Liver (tissue), 9 donors: ENCODE results near the gene FAM20C. TPM values are rescaled to one million over a fixed set of nuclear protein-coding genes. Genes with fewer than 3 reads are reported as not detected.

Experiments
- DNase-seq: peaks from one replicate; pipeline ENCODE4 v3.0.0-alpha.2; 2017; ENCODE audit warnings: low spot score
- H3K27ac ChIP-seq, 2 donors: one replicate each; pipeline ENCODE4 v1.7.0; 2013; ENCODE audit warnings: inconsistent platforms in 2 of 2, low read length in 2 of 2, control low read depth in 1 of 2, low read depth in 1 of 2, mild to moderate bottlenecking in 1 of 2
- H3K27me3 ChIP-seq, 4 donors: one replicate each; pipeline versions ENCODE4 v1.6.1 to v1.7.0; 2013; ENCODE audit warnings: low read length in 3 of 4, inconsistent platforms in 1 of 4, mild to moderate bottlenecking in 1 of 4, moderate library complexity in 1 of 4; ENCODE audit not compliant: control insufficient read depth in 4 of 4, insufficient read depth in 4 of 4
- H3K36me3 ChIP-seq, 4 donors: one replicate each; pipeline versions ENCODE4 v1.6.1 to v1.7.0; 2013; ENCODE audit warnings: low read length in 3 of 4, mild to moderate bottlenecking in 3 of 4, low read depth in 1 of 4, moderate library complexity in 1 of 4; ENCODE audit not compliant: control insufficient read depth in 4 of 4, insufficient read depth in 3 of 4
- H3K4me1 ChIP-seq, 4 donors: one replicate each; pipeline versions ENCODE4 v1.6.1 to v1.7.0; 2013; ENCODE audit warnings: low read length in 3 of 4, mild to moderate bottlenecking in 3 of 4, moderate library complexity in 1 of 4; ENCODE audit not compliant: control insufficient read depth in 4 of 4, insufficient read depth in 4 of 4
- H3K4me3 ChIP-seq, 3 donors: one replicate each; pipeline versions ENCODE4 v1.6.1 to v1.7.0; 2013; ENCODE audit warnings: low read length in 3 of 3, control low read depth in 1 of 3, low read depth in 1 of 3, mild to moderate bottlenecking in 1 of 3
- H3K9ac ChIP-seq, 2 donors: one replicate each; pipeline ENCODE4 v1.7.0; 2013; ENCODE audit warnings: low read length in 2 of 2, mild to moderate bottlenecking in 2 of 2, moderate library complexity in 2 of 2, control low read depth in 1 of 2, low read depth in 1 of 2
- H3K9me3 ChIP-seq, 4 donors: one replicate each; pipeline versions ENCODE4 v1.6.1 to v1.7.0; 2013; ENCODE audit warnings: low read length in 3 of 4; ENCODE audit not compliant: control insufficient read depth in 4 of 4
- EGR1 ChIP-seq, 2 donors: IDR thresholded peaks; 2 replicates each; pipeline ENCODE4 v1.6.1; 2016 to 2018; ENCODE audit warnings: antibody characterized with exemption in 2 of 2, low read depth in 2 of 2
- FOXA1 ChIP-seq: IDR thresholded peaks from 2 replicates; pipeline ENCODE4 v1.6.1; 2016; ENCODE audit warnings: antibody characterized with exemption
- FOXA2 ChIP-seq: IDR thresholded peaks from 2 replicates; pipeline ENCODE4 v1.6.1; 2016; ENCODE audit warnings: antibody characterized with exemption
- GABPA ChIP-seq, 2 donors: IDR thresholded peaks in 1 of 2; conservative IDR thresholded peaks in 1 of 2; 2 replicates each; pipeline ENCODE4 v1.6.1; 2016; ENCODE audit warnings: antibody characterized with exemption in 2 of 2, mild to moderate bottlenecking in 1 of 2, moderate library complexity in 1 of 2
- HNF4A ChIP-seq, 2 donors: conservative IDR thresholded peaks; 2 replicates each; pipeline ENCODE4 v1.6.1; 2016; ENCODE audit warnings: antibody characterized with exemption in 2 of 2, mild to moderate bottlenecking in 2 of 2
- HNF4G ChIP-seq: IDR thresholded peaks from 2 replicates; pipeline ENCODE4 v1.6.1; 2016; ENCODE audit warnings: antibody characterized with exemption
- JUND ChIP-seq, 2 donors: IDR thresholded peaks; 2 replicates each; pipeline ENCODE4 v1.6.1; 2016; ENCODE audit warnings: antibody characterized with exemption in 2 of 2
- NR2F2 ChIP-seq: IDR thresholded peaks from 2 replicates; pipeline ENCODE4 v1.6.1; 2016; ENCODE audit warnings: antibody characterized with exemption
- RXRA ChIP-seq, 2 donors: IDR thresholded peaks; 2 replicates each; pipeline ENCODE4 v1.6.1; 2017 to 2018; ENCODE audit warnings: antibody characterized with exemption in 2 of 2, mild to moderate bottlenecking in 1 of 2
- SP1 ChIP-seq: IDR thresholded peaks from 2 replicates; pipeline ENCODE4 v1.6.1; 2018; ENCODE audit warnings: antibody characterized with exemption, mild to moderate bottlenecking
- TAF1 ChIP-seq: conservative IDR thresholded peaks from 2 replicates; pipeline ENCODE4 v1.6.1; 2016; ENCODE audit warnings: antibody characterized with exemption, mild to moderate bottlenecking
- YY1 ChIP-seq: IDR thresholded peaks from 2 replicates; pipeline ENCODE4 v1.6.1; 2016; ENCODE audit warnings: antibody characterized with exemption, mild to moderate bottlenecking
- WGBS: extraction: QIAGEN DNeasy Blood & Tissue Kit; methylation state at CpG from one replicate; pipeline ENCODE4 v1.1.7; 2013; 5-methylcytosine and 5-hydroxymethylcytosine counted together
- polyA plus RNA-seq, 2 donors: library from polyadenylated mRNA; stranded (reverse) in 1 of 2; unstranded in 1 of 2; fragments of 200-250 nt in 1 of 2; fragments of >200 nt in 1 of 2; fragmentation: Nextera tagmentation in 1 of 2; extraction: Ambion mirVana in 1 of 2; gene quantifications; one replicate each; pipeline versions ENCODE4 v1.2.1 to v1.2.3, GENCODE V29; 2013 to 2015
- total RNA-seq, 2 donors: library from RNA; depleted of rRNA; stranded (reverse); fragments of >200 nt; gene quantifications; one replicate each; pipeline ENCODE4 v1.2.3, GENCODE V29; 2014
- TF ChIP-seq, protein P1 (sequence below): IDR thresholded peaks from 2 replicates; pipeline ENCODE4 v1.6.1; 2016; ENCODE audit warnings: antibody characterized with exemption
- TF ChIP-seq, protein P2 (sequence below): fragments of 150-350 bp; IDR thresholded peaks from 2 replicates; pipeline ENCODE4 v1.5.1; 2017; ENCODE audit warnings: improper control_type of control experiment, low read depth, low read length; ENCODE audit not compliant: missing input control
- TF ChIP-seq, protein P3 (sequence below): IDR thresholded peaks from 2 replicates; pipeline ENCODE4 v1.6.1; 2016; ENCODE audit warnings: antibody characterized with exemption
- TF ChIP-seq, protein P4 (sequence below): IDR thresholded peaks from 2 replicates; pipeline ENCODE4 v1.6.1; 2016; ENCODE audit warnings: antibody characterized with exemption, mild to moderate bottlenecking
- donor health status: healthy.
- donor health status: healthy.
- donor health status: healthy.
- donor health status: healthy.
- donor health status: healthy.

The FAM20C gene
- total and polyA plus RNA-seq, 4 donors: 13.4 to 40.4 (median 31.5) TPM

DNA sequence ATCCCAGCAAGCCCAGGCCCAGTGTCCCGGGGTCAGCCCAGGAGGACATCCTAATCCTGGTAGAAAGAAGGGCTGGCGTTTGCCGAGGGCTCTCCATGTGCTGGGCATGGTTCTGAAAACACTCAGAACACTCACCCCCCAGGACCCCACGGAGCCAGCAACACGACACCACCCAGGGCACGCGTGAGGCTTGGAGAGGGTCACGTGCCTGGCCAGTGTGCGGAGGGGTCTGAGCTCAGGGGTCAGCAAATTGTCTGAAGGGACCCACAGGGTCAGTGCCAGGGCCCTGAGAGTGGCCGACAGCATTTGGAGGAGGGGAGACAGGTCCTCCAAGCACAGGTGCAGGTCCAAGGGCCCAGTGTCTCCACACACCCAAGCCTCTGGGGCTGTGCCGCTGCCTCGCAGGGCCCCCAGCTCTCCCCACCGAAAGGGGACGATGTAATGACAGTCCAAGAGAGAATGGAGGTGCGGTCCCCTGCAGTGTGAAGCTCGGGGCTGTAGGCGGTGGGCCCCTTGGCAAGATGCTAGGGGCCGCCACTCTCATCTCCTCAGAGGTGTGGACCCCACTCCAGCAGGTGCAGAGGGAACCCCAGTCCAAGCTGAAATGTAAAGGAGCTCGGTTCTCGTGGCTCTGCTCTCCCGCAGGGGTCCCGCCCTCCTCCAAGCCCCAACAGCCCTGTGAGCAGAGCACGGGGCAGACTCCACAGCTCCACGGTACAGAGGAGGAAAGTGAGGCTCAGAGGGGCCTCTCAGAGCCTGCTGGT is 105.4 kb downstream of the FAM20C start (continued):
- TF ChIP-seq, protein P1, sequence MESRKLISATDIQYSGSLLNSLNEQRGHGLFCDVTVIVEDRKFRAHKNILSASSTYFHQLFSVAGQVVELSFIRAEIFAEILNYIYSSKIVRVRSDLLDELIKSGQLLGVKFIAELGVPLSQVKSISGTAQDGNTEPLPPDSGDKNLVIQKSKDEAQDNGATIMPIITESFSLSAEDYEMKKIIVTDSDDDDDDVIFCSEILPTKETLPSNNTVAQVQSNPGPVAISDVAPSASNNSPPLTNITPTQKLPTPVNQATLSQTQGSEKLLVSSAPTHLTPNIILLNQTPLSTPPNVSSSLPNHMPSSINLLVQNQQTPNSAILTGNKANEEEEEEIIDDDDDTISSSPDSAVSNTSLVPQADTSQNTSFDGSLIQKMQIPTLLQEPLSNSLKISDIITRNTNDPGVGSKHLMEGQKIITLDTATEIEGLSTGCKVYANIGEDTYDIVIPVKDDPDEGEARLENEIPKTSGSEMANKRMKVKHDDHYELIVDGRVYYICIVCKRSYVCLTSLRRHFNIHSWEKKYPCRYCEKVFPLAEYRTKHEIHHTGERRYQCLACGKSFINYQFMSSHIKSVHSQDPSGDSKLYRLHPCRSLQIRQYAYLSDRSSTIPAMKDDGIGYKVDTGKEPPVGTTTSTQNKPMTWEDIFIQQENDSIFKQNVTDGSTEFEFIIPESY: no peak
- TF ChIP-seq GABPA (IDR thresholded peaks at IDR 0.05 in 1 of 2, conservative IDR thresholded peaks at IDR 0.05 in 1 of 2) (no peak), SP1 (no peak), HNF4G (no peak)

DNA sequence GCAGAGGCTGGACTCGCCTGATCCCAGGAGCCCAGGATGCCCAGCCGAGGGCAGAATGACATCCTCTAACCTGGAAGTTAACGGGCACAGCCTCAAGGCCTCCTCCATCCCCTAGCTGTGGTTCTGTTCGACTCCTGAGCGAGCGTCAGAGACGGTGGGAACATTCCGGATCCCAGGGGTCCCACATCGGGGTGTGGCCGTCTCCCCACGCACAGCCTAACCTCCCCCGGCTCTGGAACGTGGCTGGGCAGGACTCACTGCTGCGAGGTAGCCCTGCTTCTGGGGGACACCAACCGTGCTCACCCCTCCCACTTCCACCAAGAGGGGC is 106.0 kb downstream of the FAM20C start:
- no peak for DNase-seq
- WGBS: 87% methylated on average over 15 of the region's 15 CpGs

More for the DNA sequence above, 106.0 kb downstream of the FAM20C start:
- Histone ChIP-seq H3K4me3 (no peak overlapping the region), H3K9me3 (no peaks in the 10 kb centered on the region), H3K27ac (no peak overlapping the region), H3K4me1 (no peaks in the 10 kb centered on the region), H3K36me3 (no peaks in the 10 kb centered on the region), H3K27me3 (peaks cover 0 to 7% (median 3%) of the 10 kb centered on the region in 4 donors), H3K9ac (no peak overlapping the region)
- TF ChIP-seq NR2F2 (no peak), TAF1 (no peak), JUND (IDR thresholded peaks at IDR 0.05) (no peak), GABPA (IDR thresholded peaks at IDR 0.05 in 1 of 2, conservative IDR thresholded peaks at IDR 0.05 in 1 of 2) (no peak), HNF4A (conservative IDR thresholded peaks at IDR 0.05) (no peak), FOXA2 (no peak), EGR1 (IDR thresholded peaks at IDR 0.05; ENCODE audit: low read depth in 2 of 2) (no peak), YY1 (no peak), FOXA1 (no peak), RXRA (IDR thresholded peaks at IDR 0.05) (no peak), SP1 (no peak)
- TF ChIP-seq, protein P2, sequence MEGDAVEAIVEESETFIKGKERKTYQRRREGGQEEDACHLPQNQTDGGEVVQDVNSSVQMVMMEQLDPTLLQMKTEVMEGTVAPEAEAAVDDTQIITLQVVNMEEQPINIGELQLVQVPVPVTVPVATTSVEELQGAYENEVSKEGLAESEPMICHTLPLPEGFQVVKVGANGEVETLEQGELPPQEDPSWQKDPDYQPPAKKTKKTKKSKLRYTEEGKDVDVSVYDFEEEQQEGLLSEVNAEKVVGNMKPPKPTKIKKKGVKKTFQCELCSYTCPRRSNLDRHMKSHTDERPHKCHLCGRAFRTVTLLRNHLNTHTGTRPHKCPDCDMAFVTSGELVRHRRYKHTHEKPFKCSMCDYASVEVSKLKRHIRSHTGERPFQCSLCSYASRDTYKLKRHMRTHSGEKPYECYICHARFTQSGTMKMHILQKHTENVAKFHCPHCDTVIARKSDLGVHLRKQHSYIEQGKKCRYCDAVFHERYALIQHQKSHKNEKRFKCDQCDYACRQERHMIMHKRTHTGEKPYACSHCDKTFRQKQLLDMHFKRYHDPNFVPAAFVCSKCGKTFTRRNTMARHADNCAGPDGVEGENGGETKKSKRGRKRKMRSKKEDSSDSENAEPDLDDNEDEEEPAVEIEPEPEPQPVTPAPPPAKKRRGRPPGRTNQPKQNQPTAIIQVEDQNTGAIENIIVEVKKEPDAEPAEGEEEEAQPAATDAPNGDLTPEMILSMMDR: no peak
- TF ChIP-seq, protein P3, sequence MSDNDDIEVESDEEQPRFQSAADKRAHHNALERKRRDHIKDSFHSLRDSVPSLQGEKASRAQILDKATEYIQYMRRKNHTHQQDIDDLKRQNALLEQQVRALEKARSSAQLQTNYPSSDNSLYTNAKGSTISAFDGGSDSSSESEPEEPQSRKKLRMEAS: no peak
- TF ChIP-seq, protein P4, sequence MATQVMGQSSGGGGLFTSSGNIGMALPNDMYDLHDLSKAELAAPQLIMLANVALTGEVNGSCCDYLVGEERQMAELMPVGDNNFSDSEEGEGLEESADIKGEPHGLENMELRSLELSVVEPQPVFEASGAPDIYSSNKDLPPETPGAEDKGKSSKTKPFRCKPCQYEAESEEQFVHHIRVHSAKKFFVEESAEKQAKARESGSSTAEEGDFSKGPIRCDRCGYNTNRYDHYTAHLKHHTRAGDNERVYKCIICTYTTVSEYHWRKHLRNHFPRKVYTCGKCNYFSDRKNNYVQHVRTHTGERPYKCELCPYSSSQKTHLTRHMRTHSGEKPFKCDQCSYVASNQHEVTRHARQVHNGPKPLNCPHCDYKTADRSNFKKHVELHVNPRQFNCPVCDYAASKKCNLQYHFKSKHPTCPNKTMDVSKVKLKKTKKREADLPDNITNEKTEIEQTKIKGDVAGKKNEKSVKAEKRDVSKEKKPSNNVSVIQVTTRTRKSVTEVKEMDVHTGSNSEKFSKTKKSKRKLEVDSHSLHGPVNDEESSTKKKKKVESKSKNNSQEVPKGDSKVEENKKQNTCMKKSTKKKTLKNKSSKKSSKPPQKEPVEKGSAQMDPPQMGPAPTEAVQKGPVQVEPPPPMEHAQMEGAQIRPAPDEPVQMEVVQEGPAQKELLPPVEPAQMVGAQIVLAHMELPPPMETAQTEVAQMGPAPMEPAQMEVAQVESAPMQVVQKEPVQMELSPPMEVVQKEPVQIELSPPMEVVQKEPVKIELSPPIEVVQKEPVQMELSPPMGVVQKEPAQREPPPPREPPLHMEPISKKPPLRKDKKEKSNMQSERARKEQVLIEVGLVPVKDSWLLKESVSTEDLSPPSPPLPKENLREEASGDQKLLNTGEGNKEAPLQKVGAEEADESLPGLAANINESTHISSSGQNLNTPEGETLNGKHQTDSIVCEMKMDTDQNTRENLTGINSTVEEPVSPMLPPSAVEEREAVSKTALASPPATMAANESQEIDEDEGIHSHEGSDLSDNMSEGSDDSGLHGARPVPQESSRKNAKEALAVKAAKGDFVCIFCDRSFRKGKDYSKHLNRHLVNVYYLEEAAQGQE: no peak
- TF ChIP-seq, protein P1: no peak
